HG03520 (cell line): ENCODE data around the gene SSTR5.
"Not testable (repeated sequence)": the region's sequence is repeated elsewhere in the genome, so short reads cannot be mapped to it uniquely, and the experiment has no call there.

Experiments
- ATAC-seq: cut with Tn5 transposase; IDR thresholded peaks from one replicate; pipeline ENCODE4 v1.9.1; 2021; ENCODE audit warnings: mild to moderate bottlenecking, moderate library complexity; ENCODE audit not compliant: unreplicated experiment

The SSTR5 gene

DNA sequence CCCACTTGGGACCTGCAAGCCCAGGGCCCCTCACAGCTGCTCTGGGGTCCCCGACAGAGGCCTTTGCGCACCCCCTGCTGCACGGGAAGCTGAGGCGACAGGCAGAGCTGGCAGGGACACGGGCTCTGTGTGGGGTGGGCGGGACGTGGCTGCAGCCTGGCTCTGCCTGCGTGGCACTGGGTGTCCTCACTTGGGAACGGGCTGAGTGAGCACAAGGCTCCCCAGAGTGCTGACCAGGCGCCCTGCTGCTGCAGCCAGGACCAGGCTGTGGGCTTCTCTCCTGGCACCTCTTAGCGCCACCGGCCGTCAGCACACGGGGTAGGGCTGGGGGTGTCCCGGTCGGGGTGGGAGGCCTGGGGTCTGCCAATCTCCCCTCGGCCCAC lies 16.9 kb downstream of the SSTR5 start:
- no peak for ATAC-seq

DNA sequence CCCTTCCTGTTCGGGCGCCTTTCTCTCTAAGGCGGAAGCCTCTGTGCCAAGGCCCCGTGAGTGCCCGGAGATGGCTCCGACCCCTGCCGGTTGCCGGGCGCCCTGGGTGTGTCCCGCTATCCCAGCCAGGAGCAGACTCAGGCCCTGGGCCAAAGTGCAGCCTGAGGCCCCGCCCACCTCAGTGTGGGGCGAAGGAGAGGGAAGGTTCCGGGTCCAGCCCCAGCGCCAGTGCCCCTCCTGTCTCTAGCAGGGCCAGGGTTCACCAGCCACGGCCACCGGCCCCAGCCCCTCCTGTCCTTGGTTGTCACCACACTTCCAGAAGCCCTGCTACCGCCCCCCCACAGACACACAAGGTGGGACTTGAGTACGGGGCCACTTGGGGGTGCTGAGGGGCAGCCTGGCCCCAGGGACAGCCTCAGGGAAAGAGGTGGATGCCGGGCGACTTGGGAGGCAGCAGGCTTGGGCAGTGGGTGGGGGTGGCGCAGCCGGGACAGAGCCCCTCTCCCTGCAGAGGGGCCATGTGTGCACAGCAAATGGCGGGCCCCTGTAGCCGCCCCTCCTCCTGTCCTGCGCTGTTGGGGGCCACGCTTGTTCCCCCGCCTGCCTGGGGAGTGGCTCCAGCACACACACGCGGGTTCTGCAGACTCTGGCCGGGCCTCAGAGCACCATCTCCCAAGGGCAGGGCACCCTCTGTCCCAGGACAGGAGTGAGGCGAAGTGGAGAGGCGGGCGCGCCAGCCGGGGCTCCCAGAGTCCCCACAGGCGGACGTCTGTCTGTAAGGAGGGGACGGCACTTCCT lies 17.5 kb downstream of the SSTR5 start:
- no peak for ATAC-seq

DNA sequence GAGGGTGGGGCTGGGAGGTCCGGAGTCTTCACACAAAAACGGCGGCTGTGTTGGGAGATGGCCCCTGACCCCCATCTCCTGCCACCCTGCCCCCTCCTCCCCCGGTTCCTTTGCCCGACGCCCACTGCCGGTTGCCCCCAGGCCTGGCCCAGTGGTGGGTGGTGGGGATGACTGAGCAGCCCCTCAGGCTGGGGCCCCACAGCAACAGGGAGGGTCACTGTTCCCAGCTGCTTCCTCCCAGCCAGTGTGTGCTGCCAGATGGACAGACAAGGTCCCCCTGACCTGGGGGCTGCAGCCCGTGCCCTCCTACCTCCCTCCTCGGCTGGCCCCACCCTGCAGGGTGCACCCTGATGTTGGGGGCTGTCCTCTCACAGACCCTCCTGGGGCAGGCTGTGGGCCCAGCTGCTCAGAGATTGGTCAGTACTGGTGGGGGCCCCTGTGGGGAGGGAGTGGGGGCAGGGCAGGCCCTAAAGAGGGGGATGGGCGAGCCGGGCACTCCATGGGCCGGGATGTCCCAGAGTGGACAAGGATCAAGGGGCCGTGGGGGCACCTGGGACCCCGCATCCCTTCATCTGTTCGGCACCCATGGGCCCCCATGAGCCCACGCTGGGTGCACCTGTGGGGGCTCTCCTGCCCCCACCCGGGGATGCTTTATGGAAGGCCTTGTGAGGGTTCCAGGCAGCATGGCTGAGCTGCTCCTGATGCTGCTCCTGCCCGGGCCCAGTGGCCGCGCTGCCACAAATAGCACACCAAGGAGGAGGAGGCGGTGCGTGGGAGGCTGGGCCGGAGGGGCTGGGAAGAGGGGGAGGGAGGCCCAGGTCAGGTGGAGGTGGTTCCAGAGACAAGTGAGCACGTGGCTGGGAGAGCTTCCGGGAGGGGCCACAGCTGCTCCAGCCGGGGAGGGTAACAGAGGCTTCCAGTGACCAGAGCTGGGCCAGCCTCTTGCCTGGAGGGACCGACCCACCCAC lies 18.4 kb downstream of the SSTR5 start:
- ATAC-seq = no peak

DNA sequence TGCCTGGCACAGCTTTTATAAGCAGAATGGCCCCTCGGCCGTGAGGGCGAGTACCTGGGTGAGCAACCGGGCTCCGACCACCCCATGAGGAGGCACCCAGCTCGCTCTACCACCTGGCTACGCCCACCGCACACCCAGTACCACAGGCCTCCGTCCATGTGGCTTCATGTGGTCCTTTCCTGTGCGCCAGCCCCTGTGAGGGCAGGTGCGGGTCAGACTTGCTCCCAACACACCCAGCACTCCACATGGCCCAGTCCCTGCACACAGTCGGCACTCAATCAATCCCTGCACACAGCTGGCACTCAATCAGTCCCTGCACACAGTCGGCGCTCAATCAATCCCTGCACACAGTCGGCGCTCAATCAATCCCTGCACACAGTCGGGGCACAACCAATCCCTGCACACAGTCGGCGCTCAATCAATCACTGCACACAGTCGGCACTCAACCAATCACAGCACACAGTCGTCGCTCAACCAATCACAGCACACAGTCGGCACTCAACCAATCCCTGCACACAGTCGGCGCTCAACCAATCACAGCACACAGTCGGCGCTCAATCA lies 19.5 kb downstream of the SSTR5 start:
- no peak for ATAC-seq

DNA sequence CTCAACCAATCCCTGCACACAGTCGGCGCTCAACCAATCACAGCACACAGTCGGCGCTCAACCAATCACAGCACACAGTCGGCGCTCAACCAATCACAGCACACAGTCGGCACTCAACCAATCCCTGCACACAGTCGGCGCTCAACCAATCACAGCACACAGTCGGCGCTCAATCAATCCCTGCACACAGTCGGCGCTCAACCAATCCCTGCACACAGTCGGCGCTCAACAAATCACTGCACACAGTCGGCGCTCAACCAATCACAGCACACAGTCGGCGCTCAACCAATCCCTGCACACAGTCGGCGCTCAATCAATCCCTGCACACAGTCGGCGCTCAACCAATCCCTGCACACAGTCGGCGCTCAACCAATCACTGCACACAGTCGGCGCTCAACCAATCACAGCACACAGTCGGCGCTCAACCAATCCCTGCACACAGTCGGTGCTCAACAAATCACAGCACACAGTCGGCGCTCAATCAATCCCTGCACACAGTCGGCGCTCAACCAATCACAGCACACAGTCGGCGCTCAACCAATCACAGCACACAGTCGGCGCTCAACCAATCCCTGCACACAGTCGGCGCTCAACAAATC lies 20.2 kb downstream of the SSTR5 start:
- ATAC-seq = not testable (repeated sequence)

DNA sequence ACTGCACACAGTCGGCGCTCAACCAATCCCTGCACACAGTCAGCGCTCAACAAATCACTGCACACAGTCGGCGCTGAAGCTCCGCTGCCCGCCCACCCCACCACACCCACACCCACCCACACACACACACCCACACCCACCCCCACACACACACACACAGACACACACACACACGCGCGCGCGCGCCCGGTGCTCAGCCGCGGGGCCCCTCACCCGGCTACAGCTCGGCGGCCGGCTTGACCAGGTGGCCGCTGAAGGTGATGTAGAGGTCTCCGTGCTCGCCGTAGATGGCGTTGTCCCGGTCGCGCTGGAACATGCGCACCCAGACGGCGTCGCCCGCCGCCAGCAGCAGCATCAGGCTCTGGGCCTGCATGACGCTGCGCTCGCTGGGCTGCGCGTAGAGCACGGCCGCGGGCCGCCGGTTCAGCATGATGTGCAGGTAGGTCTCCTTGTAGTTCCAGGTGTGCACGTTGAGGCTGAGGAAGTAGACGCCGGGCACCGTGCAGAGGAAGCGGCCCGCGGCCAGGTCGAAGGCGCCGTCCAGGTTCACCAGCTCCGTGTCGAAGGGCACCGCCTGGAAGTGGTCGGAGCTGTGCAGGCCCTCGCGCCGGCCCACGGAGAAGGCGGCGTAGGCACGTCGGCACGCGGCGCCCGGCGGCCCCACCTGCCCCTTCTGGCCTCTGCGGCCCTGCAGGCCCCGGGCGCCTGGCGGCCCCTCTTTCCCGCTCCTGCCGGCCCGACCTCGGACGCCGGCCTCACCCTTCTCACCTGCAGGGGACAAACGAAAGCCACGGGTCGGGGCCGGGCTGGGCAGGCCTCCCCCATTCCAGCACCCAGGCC lies 21.0 kb downstream of the SSTR5 start:
- no peak for ATAC-seq

DNA sequence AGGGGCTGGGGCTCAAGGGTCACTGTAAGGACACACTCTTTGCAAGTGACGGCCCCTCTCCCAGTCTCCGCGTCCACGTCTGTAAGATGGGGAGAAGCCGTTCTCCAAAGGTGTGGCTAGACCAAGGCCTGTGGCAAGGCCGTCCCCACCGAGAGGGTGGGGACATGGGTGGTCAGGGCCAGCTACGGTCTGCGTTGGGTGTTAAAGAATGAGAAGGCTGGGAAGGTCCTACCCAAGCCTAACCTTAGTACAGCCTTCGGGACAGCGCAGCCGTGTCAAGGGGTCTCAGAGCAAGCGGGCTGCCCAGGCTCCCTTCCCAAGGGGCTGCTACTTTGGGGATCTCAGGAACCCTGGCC lies 21.6 kb downstream of the SSTR5 start:
- no peak for ATAC-seq

DNA sequence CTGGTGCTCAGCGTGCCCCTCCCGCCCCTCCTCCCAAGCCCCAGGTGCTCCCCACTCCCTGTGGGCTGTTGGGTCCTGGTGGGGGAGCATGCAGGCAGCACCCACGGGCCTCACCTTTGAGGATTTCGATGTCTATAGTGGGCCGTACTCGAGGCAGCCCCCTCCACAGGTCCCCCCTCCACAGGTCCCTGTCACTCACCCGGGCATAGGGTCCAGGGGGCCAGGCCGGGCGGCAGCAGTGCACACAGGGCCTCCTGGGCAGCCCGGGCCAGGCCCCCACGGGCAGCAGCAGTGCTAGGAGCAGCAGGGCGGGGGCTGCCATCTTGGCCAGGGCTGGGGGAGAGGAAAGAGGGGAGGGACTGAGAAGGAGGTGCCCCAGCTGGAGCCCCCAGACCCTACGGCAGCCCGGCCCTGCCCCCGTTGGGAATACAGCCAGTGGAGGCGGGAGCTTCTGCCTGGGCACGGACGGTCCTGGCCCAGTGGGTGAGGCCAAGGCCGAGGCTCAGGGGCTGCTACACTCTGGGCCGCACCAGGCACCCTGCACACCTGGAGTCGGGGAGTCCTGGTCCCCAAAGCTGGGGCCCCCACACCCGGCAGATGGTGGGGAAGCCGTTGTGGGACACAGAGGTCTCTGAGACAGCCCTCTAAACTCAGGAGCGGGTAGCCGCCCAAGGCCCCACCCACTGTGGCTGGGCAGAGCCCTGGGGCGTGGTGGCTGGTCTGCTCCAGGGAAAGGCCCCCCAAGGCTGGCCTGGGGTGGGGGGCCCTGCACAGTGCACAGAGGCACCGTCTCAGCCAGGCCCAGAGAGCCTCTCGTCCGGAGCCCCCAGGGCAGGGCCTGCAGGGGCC lies 22.3 kb downstream of the SSTR5 start:
- no peak for ATAC-seq

DNA sequence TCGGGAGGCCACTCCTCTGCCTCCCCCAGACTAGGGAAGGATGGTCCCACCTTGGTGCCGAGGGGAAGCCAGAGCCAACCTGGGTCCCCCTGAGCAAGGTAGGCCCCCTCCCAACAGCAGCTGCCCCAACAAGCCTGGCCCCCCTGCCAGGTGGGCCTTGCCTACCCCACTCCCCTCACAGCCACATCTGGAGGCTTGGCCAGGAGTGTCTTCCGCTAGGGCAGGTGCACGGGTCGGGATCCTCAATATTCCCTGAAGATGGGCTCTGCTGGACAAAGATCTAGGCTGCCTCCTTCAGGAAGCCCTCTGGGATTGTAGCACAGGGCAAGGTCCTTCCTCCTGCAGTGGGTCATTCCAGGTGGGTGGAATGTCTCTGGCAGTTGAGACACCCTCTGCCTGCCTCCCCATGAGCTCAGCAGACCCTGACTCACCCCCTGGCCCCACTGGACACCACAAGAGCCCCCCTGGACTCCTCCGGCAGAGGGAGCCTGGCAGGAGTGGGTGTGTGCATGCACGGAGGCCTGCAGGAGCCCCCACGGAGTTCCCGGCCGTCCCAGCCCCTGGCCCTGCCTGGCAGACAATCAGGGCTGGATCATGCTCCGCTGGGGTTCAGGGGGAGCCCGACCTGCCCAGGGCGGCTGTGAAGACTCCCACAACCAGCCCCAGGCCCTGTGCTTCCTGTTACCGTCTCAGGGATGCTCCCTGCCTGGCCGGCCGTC lies 23.1 kb downstream of the SSTR5 start:
- ATAC-seq = no peak

DNA sequence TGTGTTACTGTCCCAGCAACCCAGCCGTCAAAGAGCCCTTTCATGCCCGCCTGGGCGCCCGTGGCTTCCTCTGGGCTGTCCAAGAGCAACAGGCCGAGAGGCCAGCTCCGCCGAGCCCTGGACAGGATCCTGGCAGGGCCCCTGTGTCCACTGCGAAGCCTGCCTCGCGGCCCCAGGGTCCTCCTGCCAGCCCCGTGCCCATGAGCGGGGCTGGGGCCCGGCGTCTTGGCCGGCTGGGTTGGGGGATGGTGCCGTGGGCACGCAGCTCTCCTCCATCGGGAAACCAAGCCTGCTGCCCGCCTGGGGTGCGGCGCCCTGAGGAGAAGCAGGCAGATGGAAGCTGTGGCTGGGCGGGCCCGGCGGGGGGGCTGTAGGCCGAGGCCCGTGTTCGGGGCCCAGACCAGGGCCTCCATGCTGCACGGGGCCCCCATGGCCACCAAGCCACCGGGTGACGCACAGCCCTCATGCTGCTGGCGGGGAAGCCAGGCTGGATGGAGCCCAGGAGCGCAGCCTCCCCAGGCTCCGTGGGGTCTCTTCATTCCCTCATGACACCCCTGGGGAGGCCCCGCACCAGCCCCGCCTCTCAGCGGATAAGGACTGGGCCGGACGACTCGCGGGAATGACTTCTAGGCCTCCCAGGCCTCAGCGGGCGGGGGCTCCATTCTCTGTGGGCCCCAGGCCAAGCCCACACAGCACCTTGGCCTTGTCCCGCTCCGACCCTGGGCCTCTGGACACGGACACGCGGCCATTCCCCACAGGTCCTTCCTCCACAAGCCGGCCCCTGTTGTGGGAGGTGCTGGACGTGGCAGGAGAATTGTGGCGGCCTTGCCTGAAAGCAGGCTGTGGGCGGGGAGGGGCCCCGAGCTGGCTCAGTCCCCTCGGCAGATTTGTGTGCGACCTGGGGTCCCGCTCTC lies 23.9 kb downstream of the SSTR5 start, which contains the start of gene C1QTNF8:
Gene C1QTNF8, minus strand, starts transcription at position 76 of the 914 bp plus-strand sequence. CDS start 1,322 bp downstream, outside the sequence.
- ATAC-seq = no peak

DNA sequence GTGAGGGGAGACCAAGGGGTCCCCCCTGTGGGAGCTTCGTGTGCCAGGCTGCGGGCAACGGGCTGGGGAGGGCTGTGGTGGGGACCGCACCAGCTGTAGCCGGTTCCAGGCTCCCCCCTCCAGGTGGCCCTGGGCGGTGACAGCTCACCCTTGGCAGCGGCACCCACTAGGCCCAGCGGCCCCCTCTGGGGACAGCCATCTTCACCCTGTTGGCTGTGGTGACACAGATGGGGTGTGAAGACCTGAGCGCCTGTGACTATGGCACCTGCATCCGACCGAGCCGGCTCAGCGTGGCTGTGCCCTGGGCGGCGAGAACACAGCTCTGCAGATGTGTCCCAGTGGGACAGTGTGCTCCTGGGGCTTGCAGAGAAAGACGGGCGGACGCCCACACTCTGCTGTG lies 24.6 kb downstream of the SSTR5 start:
- ATAC-seq = no peak

DNA sequence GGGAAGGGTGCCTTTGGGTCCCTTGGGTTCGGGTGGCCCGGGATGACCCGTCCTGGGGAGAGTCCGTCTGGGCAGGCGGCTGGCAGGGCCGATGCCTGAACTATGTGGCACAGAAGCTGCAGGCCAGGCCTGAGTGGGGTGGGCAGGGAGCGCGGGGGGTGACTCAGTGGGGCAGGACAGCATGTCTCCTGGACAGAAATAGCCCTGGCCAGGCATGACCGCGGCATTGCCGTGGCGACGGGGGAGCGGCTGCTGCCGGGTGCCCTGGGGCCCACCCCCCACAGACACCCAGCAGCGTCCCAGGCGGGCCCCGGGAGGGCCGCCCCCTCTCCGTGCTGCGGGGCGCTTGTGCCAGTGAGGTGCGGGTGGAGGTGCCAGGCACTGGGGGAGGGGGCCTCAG lies 25.3 kb downstream of the SSTR5 start:
- no peak for ATAC-seq

DNA sequence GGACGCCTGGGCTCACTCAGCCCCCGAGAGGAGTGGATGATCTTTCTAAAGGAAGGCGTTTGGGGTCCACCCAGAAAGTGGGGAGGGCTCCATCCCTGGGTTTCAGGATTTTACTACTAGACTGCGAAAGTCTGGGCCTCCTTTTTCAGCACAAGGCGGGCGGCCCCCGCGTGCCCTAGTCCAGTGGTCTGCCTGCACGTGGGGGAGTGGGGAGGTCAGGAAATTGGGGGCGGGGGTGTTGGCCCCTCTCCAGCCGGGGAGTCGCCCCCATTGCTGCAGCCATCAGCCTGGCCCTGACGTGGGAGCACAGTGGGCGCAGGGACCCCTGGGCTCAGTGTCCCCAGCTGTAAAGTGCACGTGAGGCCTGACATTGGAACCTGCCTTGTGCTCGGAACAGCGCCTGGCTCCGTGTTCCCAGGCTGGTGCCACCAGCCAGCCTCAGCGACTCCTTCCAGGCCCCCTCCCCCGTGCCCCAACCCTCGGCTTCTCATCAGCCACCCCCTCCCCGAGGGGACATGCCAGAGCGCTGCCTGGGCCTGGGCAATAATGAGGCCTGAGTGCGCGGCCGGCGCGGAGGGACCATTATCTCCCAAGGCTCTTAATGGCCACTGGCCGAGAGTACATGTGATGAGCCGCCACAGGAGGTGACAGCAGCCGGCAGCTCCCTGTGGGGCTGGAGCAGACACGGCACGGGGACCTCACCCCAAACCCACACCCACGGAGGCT lies 25.9 kb downstream of the SSTR5 start:
- no peak for ATAC-seq

DNA sequence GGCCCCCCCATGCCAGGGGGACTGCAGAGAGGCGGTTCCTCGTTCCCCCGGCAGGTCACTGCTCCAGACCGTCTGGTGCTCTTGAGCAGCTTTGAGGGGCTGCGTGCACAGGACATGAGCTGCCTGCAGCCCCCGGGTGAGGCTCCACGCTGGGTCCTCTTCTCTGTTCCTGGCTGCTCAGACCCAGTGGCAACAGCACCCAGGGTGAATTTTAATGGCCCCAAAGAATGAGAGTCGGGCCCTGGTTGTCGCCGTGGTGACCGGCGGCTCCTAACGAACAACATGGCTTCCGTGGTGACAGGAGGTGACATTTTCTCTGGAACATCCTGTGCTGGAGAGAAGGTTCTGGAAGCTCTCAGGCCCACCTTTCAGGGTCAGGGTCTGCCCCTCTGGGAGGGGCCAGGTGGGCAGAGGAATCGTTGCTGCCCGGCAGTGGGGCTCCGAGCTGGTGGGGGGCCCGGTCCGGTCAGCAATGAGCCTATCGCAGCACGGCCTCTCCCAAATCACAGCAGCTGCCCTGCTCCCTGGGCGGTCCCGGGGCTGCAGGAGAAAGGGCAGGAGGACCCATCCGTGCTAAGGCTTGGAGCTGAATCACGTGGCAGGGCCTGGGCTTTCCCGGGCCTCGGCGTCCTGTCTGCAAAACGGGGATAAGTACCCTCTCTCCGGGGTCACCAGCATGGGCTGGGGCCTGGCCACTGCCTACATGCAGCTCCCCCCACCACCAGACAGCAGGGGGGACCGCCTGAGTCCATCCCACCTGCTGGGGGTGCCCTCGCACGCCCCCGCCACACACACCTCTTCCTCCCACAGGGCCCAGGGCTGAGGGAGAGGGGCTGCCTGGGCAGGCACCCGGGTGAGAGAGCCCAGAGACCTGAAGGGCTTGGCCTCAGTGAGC lies 26.9 kb downstream of the SSTR5 start:
- ATAC-seq = no peak

DNA sequence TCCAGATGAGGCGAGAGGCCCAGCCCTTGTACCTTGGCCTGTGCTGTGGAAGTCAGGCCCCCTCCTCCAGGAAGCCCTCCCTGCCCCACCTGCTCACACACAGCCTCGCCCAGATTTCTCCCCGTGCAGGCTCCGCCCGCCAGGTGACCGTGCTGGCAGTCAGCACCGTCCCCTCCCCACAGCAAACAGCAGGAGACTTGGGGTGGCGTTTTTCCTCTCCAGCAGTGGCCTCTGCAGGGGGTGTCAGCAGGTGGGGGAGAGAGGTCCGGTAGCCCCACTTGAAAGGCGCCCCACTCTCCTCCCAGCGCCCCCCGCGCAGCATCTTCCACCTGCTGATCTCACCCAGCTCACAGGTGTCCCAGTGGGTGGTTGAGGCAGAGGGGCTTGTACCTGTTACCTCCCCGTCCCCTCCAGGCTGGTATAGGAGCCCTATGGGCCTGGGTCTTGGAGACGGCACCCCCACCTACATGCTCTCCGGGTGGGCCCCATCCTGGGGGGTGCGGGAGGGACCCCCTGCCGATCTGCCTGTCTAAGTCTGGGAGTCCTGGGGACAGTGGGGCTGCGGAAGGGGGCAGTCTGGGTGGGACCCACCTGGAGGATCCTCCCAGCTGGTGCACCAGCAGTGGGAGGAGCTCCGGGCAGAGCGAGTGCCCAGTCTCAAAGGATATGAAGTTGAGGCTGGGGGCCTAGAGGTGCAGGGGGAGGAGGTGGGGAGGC lies 27.7 kb downstream of the SSTR5 start:
- ATAC-seq = no peak
